ENCODE measurements around the gene NMU. TPM values are rescaled to one million over a fixed set of nuclear protein-coding genes. Genes with fewer than 3 reads are reported as not detected.
"Not testable (repeated sequence)": the region's sequence is repeated elsewhere in the genome, so short reads cannot be mapped to it uniquely, and the experiment has no call there.

The NMU gene
- total RNA-seq, 1 donor from 2014 or later: not detected

DNA sequence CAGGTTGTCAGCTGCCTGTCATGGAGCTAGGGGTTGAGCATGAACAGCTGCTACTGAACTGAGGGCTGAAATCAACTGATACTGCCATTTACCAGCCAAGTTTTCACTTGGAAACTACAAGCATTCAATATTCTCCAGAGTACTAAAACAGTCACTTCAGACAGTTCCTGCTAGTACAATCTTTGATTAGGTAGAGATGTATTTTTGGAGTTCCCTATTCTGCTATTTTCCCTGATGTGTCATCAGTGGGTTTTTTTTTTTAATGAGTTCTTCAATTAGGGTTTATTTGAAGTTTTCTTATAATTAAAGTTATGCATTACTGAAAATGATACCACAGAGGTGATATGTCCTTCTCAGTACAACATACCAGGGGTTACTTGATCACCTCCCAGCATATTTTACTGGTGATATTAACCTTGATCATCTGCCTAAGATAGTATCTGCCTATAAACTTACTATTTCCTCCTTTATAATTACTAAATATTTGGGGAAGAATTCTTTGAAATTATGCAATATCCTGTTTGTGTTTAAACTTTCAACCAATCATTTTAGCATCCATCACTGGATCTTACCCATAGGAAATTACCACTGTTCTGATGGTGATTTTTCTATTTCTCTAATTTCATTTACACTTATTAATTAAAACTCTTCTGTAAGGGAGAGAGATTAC lies 57.6 kb downstream of the NMU start:
- DNase-seq (ENCODE audit: low spot score): no peak
- intact Hi-C loops (cut with DNase I): no loop called here
- ATAC-seq: no peak

- intact Hi-C loops (cut with DNase I): no loop called here
- DNase-seq (ENCODE audit: low spot score) (no peak), ATAC-seq (no peak)
These were observed 60.6 kb downstream of the NMU start for GRCh38 chr4:55575513-55575912.

- ATAC-seq (no peak), DNase-seq (ENCODE audit: low spot score) (no peak)
- intact Hi-C loops (cut with DNase I): no loop called here
These were observed 61.8 kb downstream of the NMU start for GRCh38 chr4:55574252-55574651.

GRCh38 chr4:55571806-55572205 lies 64.3 kb downstream of the NMU start:
- DNase-seq (ENCODE audit: low spot score) (no peak), ATAC-seq (no peak)
- intact Hi-C loops (cut with DNase I): no loop called here

- DNase-seq (ENCODE audit: low spot score) (no peak), ATAC-seq (no peak)
- intact Hi-C loops (cut with DNase I): no loop called here
These were observed 67.1 kb downstream of the NMU start for GRCh38 chr4:55568905-55569504.

DNA sequence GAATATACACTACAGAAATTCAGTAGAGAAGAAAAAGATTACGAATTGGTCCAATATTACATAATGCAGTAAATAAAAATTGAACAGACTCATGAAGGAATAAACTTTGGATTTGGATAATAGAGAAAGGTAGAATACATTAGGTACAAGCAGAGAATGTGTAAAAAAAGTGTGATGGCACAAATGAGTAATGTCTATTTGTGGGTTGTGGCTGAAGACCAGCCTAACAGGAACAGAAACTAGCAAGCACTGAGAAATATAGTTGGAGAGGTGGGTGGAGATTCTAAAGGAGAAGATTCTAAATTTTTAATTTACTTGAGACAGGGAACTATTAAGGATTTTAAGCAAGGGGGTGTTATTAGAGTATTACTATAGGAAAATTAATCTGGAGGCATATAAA lies 74.2 kb downstream of the NMU start:
- ATAC-seq (no peak), DNase-seq (ENCODE audit: low spot score) (no peak)
- intact Hi-C loops (cut with DNase I): no loop called here

GRCh38 chr4:55560096-55560495 lies 76.0 kb downstream of the NMU start:
- ATAC-seq (no peak), DNase-seq (ENCODE audit: low spot score) (no peak)
- intact Hi-C loops (cut with DNase I): no loop called here

DNA sequence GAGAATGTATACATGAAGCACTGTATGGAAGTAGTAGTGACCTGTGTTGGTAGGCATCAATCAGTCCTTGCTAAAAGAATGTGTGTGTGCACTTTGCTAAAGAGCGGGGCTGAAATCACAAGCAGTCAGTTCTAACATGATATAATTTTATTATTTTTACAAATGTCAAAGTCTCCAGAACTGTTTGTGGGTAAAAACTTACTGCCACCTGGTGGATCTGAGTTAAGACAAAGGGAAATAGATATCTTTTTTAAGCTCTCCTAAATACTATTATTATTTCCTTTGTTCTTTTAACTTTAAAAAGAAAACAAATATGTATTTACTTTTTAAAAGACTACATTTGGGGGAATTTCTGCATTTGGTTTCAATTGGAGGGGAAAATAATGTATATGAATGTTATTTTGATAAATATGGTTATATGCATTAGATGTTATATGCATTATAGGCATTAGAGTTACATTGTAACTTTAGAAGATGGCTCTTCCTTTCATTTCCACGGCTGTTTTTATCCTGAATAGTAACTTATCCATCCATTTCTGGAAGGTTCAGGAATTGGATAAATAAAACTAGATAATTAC lies 81.6 kb downstream of the NMU start:
- DNase-seq (ENCODE audit: low spot score): no peak
- intact Hi-C loops (cut with DNase I): no loop called here
- peak; percentile 74 for ATAC-seq

DNA sequence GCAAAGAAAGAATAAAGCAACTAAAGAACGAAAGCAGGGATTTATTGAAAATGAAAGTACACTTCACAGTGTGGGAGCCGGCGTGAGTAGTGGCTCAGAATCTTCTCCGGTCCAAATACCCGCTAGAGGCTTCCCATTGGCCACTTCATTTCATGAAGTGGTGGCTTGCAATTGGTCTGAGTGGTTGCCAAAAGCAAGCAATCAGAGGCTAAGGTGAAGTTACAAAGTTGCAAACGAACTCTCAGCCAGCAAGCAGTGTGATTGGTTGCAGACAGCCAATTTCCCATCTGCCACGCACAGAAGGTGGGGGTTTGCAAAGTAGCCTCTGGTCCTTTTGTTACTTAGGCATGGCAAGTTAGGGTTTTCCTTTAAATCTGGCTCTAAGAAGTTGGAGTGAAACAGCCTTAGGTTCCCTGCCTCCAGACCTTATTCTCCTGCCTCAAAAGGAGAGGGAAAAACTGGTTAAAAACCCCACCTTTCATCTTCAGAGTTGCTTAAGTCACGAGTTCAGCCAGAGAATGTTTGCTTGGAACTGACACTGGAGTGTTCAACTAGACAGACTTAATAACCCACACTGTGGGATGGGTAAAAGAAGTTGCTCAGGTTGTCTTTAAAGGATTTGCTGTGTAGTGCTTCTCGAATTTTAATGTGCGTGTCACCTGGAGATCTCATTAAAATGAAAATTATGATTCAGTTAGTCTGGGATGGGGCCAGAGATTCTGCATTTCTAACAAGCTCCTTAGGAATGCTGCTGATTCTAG lies 82.5 kb downstream of the NMU start:
- DNase-seq (ENCODE audit: low spot score): no peak
- peak; percentile 90 for ATAC-seq
- intact Hi-C loops (cut with DNase I): no loop called here

DNA sequence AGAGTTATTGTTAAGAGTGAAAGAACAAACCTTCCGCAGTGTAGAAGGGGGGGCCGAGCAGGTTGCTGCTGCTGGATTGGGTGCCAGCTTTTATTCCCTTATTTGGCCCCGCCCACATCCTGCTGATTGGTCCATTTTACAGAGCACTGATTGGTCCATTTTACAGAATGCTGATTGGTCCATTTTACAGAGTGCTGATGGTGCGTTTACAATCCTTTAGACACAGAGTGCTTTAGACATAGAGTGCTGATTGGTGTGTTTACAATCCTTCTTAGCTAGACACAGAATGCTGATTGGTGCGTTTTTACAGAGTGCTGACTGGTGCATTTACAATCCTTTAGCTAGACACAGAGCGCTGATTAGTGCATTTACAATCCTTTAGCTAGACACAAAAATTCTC lies 84.1 kb downstream of the NMU start:
- ATAC-seq; DNase-seq (ENCODE audit: low spot score); intact Hi-C loops (cut with DNase I): not testable (repeated sequence)

DNA sequence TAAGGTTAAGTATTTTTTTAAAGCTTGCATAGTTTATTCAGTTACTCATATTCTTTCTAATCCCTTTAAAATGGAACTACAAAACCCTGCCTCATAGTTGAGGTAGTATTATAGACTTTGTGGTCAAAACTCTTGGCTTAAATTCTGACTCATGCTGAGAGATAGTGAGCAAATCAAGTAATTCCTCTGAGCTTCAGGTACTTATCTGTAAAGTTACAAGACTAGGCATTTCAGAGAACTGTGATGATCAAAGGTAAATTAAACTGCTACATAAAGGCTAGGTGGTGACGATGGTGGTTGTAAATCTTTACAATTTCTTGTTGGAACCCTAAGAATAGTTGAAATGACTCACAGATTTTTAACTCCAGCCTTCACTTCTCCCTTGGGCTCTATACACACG lies 86.2 kb downstream of the NMU start:
- intact Hi-C loops (cut with DNase I): no loop called here
- no peak for ATAC-seq

DNA sequence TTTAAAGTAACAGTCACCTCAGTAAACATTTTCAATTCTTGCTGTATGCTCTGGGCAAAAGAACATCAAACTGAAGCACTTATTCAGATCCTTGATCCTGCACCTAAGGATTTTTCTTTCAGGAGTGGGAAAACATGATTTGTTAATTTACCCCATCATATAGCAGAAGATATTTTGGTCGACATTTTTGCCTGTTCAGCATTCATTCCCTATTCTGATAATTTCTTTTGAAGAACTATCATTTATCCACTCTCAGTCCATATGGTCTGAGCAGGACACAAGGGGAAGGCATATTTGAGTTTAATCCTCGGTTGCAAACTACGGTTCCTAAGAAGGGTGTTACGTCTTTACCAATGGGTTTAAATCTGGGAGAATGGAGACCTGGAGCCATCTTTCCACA lies 88.2 kb downstream of the NMU start:
- ATAC-seq: no peak
- no peak for DNase-seq (ENCODE audit: low spot score)
- intact Hi-C loops (cut with DNase I): no loop called here

More for the DNA sequence above, 86.2 kb downstream of the NMU start:
- DNase-seq (ENCODE audit: low spot score): no peak

DNA sequence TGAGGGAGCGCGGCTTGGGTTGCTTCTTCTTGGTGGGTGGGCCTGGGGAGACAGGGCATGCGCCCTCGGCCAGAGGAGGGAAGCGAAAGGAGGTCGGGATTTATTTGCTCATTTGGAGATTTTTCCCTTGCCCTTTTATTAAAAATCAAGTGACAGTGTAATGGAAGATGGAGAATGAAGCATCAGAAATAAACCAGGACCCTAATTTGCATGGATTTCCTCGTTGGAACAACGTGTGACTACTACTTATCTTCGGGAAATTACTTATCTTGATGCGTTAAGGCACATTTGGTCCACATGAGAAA lies 88.7 kb downstream of the NMU start:
- intact Hi-C loops (cut with DNase I): no loop called here
- no peak for DNase-seq (ENCODE audit: low spot score)
- ATAC-seq: peak; percentile 55

GRCh38 chr4:55546756-55547465 lies 89.2 kb downstream of the NMU start, which contains the start of gene CLOCK:
Gene CLOCK (minus strand): TSS chr4:55546909. CDS start chr4:55482785, 64,124 bp downstream.
- intact Hi-C loops (cut with DNase I): no loop called here
- ATAC-seq (peak; percentile 92), DNase-seq (ENCODE audit: low spot score) (peak; percentile 92)

DNA sequence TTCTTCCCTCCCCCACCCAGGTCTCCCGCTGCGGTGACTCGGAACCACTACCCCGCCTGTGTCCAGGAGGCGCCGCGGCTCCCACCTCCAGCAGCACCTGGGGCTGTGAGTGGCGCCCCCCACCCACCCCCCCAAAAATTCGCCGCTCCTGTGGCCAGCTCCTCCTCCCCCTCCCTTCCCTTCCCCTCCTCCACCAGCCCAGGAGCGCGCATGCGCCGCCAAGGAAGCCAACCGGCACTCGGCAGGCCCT lies 89.7 kb downstream of the NMU start:
- ATAC-seq (peak; percentile 93), DNase-seq (ENCODE audit: low spot score) (no peak)
- intact Hi-C loops (cut with DNase I): no loop called here

DNA sequence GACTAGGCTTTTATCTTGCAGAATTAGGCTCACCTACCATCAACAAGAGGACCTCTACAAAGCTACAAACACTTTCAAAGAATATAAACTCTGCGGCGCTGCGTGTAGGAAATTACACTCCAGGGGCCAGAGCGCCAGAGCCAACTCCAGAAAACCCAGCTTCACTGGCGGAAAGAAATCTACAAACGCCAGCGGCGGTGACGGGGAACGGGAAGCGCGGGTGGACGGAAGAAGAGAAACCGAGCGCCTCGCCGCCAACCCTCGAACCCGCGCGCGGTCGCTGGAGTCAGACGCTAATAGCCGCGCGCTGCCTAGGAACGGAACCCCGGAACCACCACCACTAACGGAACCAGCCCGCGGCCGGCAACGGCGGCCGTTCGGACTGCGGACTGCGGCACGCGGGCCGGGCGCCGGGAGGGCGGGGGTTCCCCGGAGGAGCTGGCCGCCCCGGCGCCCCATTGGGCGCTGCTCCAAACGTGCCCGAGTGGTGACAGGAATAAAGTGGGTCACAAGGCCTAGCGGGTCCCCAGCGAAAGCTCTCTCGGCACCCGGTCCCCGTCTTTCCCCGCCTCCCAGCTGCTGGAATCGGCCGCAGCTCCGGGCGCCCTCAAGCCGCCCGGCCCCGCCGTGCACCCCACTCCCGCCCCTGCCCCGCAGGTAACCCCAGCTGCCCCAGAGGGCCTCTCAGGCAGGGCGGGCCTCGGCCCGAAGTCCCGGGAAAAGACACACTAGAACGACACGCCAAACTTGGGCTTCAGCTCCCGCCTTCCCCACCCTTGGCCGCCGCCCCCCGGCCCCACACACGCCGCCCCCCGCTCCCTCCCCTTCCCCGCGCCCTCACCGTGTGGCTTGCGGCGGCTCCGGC lies 90.2 kb downstream of the NMU start:
- intact Hi-C loops (cut with DNase I): no loop called here
- peak; percentile 73 for ATAC-seq
- DNase-seq (ENCODE audit: low spot score): peak; percentile 88

Measured in sciatic nerve (tissue), 2 donors.